GM10248 (cell line): ENCODE results near the gene PIK3CD.
"Not testable (repeated sequence)": the region's sequence is repeated elsewhere in the genome, so short reads cannot be mapped to it uniquely, and the experiment has no call there.

Experiments
- CTCF ChIA-PET: fragments of 300-600 bp; sonication (Branson Sonifier 250); formaldehyde crosslinking; extraction: SDS; loops from one replicate; lab custom pipeline; 2021; ENCODE audit warnings: antibody characterized with exemption; lab: Yijun Ruan, JAX
- POLR2A ChIA-PET: fragments of 350-650 bp; sonication (Branson Sonifier 250); formaldehyde crosslinking; extraction: SDS; loops from one replicate; lab custom pipeline; 2020; ENCODE audit warnings: antibody characterized with exemption; lab: Yijun Ruan, JAX
- DNase-seq: peaks from one replicate; pipeline ENCODE4 v3.0.0; 2012; ENCODE audit errors: extremely low spot score
- TF ChIP-seq, protein P1 (sequence below): IDR thresholded peaks from 2 replicates; pipeline ENCODE4 v1.5.1; 2012; ENCODE audit warnings: mild to moderate bottlenecking, low read depth; ENCODE audit errors: extremely low read depth, missing control alignments, control extremely low read depth

The PIK3CD gene

DNA sequence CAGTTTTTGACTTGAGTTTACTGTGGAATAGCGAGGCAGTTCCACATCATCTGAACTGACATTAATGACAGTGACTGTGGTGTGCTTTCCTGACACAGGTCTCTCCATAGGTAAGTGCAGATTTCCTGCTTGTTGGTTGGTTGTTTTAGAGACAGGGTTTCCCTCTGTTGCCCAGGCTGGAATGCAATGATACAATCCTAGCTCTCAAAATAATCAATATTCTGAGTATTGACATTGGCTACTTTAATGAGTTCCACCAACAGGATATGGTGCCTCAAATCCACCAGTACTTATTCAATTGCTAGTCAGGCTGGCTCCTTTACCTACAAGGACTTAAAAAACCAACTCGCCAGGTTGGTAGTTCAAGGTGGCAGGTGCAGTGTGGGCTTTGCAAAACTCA is 108.4 kb downstream of the PIK3CD start:
- TF ChIP-seq, protein P1, sequence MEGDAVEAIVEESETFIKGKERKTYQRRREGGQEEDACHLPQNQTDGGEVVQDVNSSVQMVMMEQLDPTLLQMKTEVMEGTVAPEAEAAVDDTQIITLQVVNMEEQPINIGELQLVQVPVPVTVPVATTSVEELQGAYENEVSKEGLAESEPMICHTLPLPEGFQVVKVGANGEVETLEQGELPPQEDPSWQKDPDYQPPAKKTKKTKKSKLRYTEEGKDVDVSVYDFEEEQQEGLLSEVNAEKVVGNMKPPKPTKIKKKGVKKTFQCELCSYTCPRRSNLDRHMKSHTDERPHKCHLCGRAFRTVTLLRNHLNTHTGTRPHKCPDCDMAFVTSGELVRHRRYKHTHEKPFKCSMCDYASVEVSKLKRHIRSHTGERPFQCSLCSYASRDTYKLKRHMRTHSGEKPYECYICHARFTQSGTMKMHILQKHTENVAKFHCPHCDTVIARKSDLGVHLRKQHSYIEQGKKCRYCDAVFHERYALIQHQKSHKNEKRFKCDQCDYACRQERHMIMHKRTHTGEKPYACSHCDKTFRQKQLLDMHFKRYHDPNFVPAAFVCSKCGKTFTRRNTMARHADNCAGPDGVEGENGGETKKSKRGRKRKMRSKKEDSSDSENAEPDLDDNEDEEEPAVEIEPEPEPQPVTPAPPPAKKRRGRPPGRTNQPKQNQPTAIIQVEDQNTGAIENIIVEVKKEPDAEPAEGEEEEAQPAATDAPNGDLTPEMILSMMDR = no peak
- POLR2A ChIA-PET = no interaction called here
- CTCF ChIA-PET = interaction anchor here (1.3 to 1.9 kb wide), 3 partner anchors 8 to 95 kb away, joined by 3 to 4 read pairs (median 3); no protein-coding TSS in a partner anchor
- no peak for DNase-seq

DNA sequence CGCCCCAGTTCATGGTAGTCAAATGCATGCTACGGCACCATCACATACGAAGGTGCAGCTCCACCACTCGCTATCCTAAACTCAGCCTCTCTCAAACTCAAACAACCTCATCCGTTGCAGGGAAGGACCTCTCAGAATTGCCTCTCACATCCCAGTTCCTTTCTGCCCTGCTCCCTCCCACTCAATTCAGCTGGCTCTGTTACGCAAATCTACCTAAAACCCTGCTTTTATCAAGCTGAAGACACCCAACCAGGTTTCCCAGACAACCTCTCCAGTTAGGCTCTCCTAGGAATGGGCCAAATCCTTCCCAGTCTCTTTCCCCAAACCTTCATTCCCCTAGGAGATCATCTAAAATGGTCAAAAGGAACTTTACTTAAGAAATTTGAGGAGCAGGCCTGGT is 109.3 kb downstream of the PIK3CD start:
- CTCF ChIA-PET = interaction anchor here (1.3 kb wide), 1 partner anchor 9 kb away, joined by 3 read pairs; no protein-coding TSS in a partner anchor
- no peak for DNase-seq
- POLR2A ChIA-PET = no interaction called here
- TF ChIP-seq, protein P1 = no peak

DNA sequence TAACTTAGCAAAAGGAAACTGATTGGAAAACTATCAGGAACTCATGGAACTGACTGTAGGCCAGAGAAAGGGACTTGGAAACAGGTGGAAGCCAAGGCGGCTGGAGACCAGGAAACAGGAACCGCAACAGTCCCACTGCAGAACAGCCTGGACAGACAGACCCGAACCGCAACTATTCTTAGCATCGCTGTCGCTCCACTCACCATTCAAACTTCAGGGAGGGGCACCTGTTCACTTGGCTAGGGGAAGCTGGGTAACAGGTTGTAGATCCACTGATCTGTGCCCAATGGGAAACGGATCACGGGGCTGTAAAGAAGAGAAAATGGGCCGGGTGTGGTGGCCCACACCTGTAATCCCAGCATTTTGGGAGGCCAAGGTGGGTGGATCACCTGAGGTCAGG is 110.3 kb downstream of the PIK3CD start:
- ChIA-PET CTCF (interaction anchor here (1.4 kb wide), 1 partner anchor 10 kb away, joined by 3 read pairs; no protein-coding TSS in a partner anchor), POLR2A (no interaction called here)
- DNase-seq = no peak
- TF ChIP-seq, protein P1 = no peak

DNA sequence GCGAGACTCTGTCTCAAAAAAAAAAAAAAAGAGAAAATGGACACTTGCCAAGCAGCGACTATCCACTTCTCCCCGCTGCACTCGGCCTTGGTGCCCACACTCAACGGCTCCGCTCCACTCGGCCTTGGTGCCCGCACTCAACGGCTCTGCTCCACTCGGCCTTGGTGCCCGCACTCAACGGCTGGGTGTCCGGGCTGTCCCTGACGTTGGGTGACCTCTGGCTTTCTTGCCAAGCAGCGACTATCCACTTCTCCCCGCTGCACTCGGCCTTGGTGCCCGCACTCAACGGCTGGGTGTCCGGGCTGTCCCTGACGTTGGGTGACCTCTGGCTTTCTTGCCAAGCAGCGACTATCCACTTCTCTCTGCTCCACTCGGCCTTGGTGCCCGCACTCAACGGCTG is 110.9 kb downstream of the PIK3CD start:
- POLR2A ChIA-PET, DNase-seq: not testable (repeated sequence)
- CTCF ChIA-PET = interaction anchor here (1.4 kb wide), 1 partner anchor 10 kb away, joined by 3 read pairs; no protein-coding TSS in a partner anchor

DNA sequence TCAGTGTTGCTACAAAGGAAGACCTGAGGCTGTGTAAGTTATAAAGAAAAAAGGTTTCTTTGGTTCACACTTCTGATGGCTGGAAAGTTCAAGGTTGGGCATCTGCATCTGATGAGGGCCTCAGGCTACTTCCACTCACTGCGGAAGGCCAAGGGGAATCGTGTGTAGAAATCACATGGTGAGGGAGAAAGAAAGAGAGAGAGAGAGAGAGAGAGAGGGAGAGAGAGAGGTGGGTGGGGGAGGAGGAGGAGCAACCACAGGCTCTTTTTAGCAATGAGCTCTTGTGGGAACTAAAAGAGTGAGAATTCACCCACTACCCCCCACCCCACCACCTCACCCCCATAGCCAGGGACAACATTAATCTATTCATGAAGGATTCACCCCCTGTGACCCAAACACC is 112.4 kb downstream of the PIK3CD start:
- CTCF ChIA-PET = interaction anchor here (1.0 to 1.4 kb wide), 2 partner anchors 19 to 104 kb away, joined by 3 to 4 read pairs; no protein-coding TSS in a partner anchor
- POLR2A ChIA-PET = no interaction called here
- TF ChIP-seq, protein P1 = no peak

DNA sequence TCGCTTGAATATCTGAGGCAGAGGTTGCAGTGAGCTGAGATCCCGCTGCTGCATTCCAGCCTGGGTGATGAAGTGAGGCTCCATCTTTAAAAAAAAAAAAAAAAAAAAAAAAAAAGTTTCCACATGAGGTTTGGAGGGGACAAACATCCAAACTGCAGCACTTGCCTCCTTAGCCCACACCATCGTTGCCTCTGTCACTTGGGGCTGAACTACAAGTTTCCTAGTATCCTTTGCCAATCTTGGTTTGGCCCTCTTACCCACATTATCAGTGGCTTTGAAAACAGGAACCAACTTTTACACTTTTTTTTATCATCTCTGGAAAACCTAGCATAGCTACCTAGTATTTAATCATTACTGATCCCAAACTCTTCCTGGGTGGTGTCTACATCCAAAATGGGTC is 113.0 kb downstream of the PIK3CD start:
- POLR2A ChIA-PET = no interaction called here
- DNase-seq = no peak
- TF ChIP-seq, protein P1 = no peak
- CTCF ChIA-PET = interaction anchor here (1.0 to 1.4 kb wide), 2 partner anchors 18 to 104 kb away, joined by 3 to 4 read pairs; no protein-coding TSS in a partner anchor

More for the DNA sequence above, 112.4 kb downstream of the PIK3CD start:
- DNase-seq = no peak

DNA sequence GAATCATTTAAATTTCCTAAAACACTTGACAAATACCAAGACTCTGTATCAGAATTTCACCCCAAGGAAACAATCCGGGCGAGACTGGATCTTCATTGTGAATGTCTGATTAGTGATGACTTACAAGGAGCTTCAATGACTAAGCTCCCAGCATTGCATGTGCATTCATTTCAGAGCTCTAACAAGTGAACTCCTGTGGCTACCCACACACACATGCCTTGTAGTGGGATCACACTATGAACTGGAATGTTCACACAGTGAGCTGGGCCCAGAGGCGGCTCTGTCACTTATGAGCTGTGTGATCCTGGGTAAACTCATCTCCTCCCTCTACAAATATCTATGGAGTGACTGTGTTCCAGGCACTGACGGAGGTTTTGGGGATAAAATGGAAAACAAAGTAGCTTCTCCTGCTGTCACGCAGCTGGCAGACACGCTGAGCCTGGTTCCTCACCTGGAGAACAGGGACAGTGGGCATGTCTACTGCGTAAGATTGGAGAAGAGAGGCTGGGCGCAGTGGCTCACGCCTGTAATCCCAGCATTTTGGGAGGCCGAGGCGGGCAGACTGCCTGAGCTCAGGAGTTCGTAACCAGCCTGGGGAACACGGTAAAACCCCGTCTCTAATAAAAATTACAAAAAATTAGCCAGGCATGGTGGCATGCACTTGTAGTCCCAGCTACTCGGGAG is 115.4 kb downstream of the PIK3CD start:
- POLR2A ChIA-PET = no interaction called here
- TF ChIP-seq, protein P1 = no peak
- DNase-seq = no peak
- CTCF ChIA-PET = interaction anchor here (0.9 to 3.3 kb wide), 5 partner anchors 12 to 101 kb away, joined by 3 to 16 read pairs (median 3); no protein-coding TSS in a partner anchor
